ENCODE results near the gene RNF43. TPM values are rescaled to one million over a fixed set of nuclear protein-coding genes. Genes with fewer than 3 reads are reported as not detected.

RNF43 gene
- total and polyA plus RNA-seq, 2 donors (not counting 1 experiment from before 2014, with no cell fraction given), result 2.5 to 2.6 TPM

GRCh38 chr17:58416396-58416795, 938 bp downstream of the RNF43 start:
- no peak overlapping the region for H3K4me3 Mint-ChIP-seq
- Histone ChIP-seq H3K27ac (ENCODE audit: low read length in 2 of 2) (no peak overlapping the region), H3K36me3 (replicated peaks in 1 of 2; ENCODE audit: control extremely low read depth in 1 of 2, control insufficient read depth in 1 of 2, extremely low read depth in 1 of 2, insufficient read depth in 2 of 2, low read length in 1 of 2) (no peaks in the 10 kb centered on the region), H2AFZ (ENCODE audit: insufficient read depth, low read depth, low read length, poor library complexity, severe bottlenecking) (no peak overlapping the region), H3K4me2 (replicated peaks; ENCODE audit: low read depth, low read length, poor library complexity, severe bottlenecking) (no peak overlapping the region), H3K9ac (ENCODE audit: low read length) (no peak overlapping the region), H3K4me1 (ENCODE audit: control insufficient read depth in 2 of 2, insufficient read depth in 2 of 2, low read length in 2 of 2) (peaks cover 14 to 16% of the 10 kb centered on the region in 2 donors), H3K9me3 (ENCODE audit: control extremely low read depth in 1 of 3, control insufficient read depth in 2 of 3, insufficient read depth in 1 of 3, low read length in 2 of 3) (no peaks in the 10 kb centered on the region), H4K20me1 (ENCODE audit: control insufficient read depth, insufficient read depth, low read length, poor library complexity, severe bottlenecking) (no peaks in the 10 kb centered on the region), H3K4me3 (ENCODE audit: control extremely low read depth in 1 of 5, extremely low read depth in 1 of 5, insufficient read depth in 1 of 5, low read depth in 2 of 5, low read length in 4 of 5) (no peak overlapping the region), H3K27me3 (replicated peaks in 1 of 4; ENCODE audit: control extremely low read depth in 1 of 4, control insufficient read depth in 3 of 4, insufficient read depth in 4 of 4, low read length in 3 of 4) (no peaks in the 10 kb centered on the region), H3K79me2 (ENCODE audit: control insufficient read depth, insufficient read depth, low read length) (peaks cover 3% of the 10 kb centered on the region)
- peak overlapping the region; percentile 23 for H3K27ac Mint-ChIP-seq
- ChIA-PET POLR2A (interaction anchor here (1.9 kb wide), 1 partner anchor 99 kb away, joined by 6 read pairs; no protein-coding TSS in a partner anchor), CTCF (interaction anchor here (1.6 to 6.1 kb wide), 9 partner anchors 16 to 112 kb away, joined by 7 to 131 read pairs (median 9); partner anchors contain the start of genes SUPT4H1 and TSPOAP1)
- TF ChIP-seq EZH2 (IDR thresholded peaks at IDR 0.05; ENCODE audit: borderline replicate concordance, insufficient read depth, low read depth, low read length, poor library complexity, severe bottlenecking), result no peak
- TF ChIP-seq CTCF (IDR thresholded peaks at IDR 0.05), result no peak
- WGBS (ENCODE audit: insufficient coverage), result no CpG with 5 or more reads among the region's 4 CpGs
- H3K9me3 Mint-ChIP-seq (ENCODE audit: insufficient read depth), result no peaks in the 10 kb centered on the region
- DNase-seq (no peak), ATAC-seq (ENCODE audit: low read depth) (no peak)
- H3K27me3 Mint-ChIP-seq, result no peaks in the 10 kb centered on the region
- H3K4me1 Mint-ChIP-seq, result peaks cover 21% of the 10 kb centered on the region
- intact Hi-C loops (cut with micrococcal nuclease), result loop anchor here (2.0 kb wide), 1 partner anchor 72 kb away; no protein-coding TSS in a partner anchor

- Histone ChIP-seq H3K9me3 (ENCODE audit: control extremely low read depth in 1 of 3, control insufficient read depth in 2 of 3, insufficient read depth in 1 of 3, low read length in 2 of 3) (no peaks in the 10 kb centered on the region), H3K36me3 (replicated peaks in 1 of 2; ENCODE audit: control extremely low read depth in 1 of 2, control insufficient read depth in 1 of 2, extremely low read depth in 1 of 2, insufficient read depth in 2 of 2, low read length in 1 of 2) (no peaks in the 10 kb centered on the region), H3K4me3 (ENCODE audit: control extremely low read depth in 1 of 5, extremely low read depth in 1 of 5, insufficient read depth in 1 of 5, low read depth in 2 of 5, low read length in 4 of 5) (no peak overlapping the region), H3K4me2 (replicated peaks; ENCODE audit: low read depth, low read length, poor library complexity, severe bottlenecking) (no peak overlapping the region), H3K27ac (ENCODE audit: low read length in 2 of 2) (no peak overlapping the region), H3K9ac (ENCODE audit: low read length) (no peak overlapping the region), H3K4me1 (ENCODE audit: control insufficient read depth in 2 of 2, insufficient read depth in 2 of 2, low read length in 2 of 2) (peaks cover 14 to 16% of the 10 kb centered on the region in 2 donors), H3K79me2 (ENCODE audit: control insufficient read depth, insufficient read depth, low read length) (peaks cover 3% of the 10 kb centered on the region), H4K20me1 (ENCODE audit: control insufficient read depth, insufficient read depth, low read length, poor library complexity, severe bottlenecking) (no peaks in the 10 kb centered on the region), H3K27me3 (replicated peaks in 1 of 4; ENCODE audit: control extremely low read depth in 1 of 4, control insufficient read depth in 3 of 4, insufficient read depth in 4 of 4, low read length in 3 of 4) (no peaks in the 10 kb centered on the region), H2AFZ (ENCODE audit: insufficient read depth, low read depth, low read length, poor library complexity, severe bottlenecking) (no peak overlapping the region)
- no peak for TF ChIP-seq CTCF (IDR thresholded peaks at IDR 0.05)
- no peak for TF ChIP-seq EZH2 (IDR thresholded peaks at IDR 0.05; ENCODE audit: borderline replicate concordance, insufficient read depth, low read depth, low read length, poor library complexity, severe bottlenecking)
- Mint-ChIP-seq H3K27me3 (no peaks in the 10 kb centered on the region), H3K4me3 (no peak overlapping the region), H3K4me1 (peaks cover 21% of the 10 kb centered on the region), H3K27ac (peak overlapping the region; percentile 22), H3K9me3 (ENCODE audit: insufficient read depth) (no peaks in the 10 kb centered on the region)
- DNase-seq, result no peak
- ChIA-PET CTCF (interaction anchor here (0.9 to 6.1 kb wide), 4 partner anchors 31 to 99 kb away, joined by 3 to 131 read pairs (median 14); partner anchors contain the start of gene SUPT4H1), POLR2A (interaction anchor here (1.0 to 1.2 kb wide), 2 partner anchors 63 to 80 kb away, joined by 3 read pairs; partner anchors contain the start of gene SUPT4H1)
- intact Hi-C loops (cut with micrococcal nuclease), result loop anchor here (2.0 kb wide), 1 partner anchor 71 kb away; no protein-coding TSS in a partner anchor
- 100% methylated on average over 2 of the region's 6 CpGs for WGBS (ENCODE audit: insufficient coverage)
- ATAC-seq (ENCODE audit: low read depth), result no peak
Measured at GRCh38 chr17:58415371-58416055, 1.8 kb downstream of the RNF43 start.

All from B cell (primary cell).